Prostate gland (tissue), 2 donors: Measurements from ENCODE around the gene EFCAB14. TPM values are rescaled to one million over a fixed set of nuclear protein-coding genes. Genes with fewer than 3 reads are reported as not detected.
"Not testable (repeated sequence)": the region's sequence is repeated elsewhere in the genome, so short reads cannot be mapped to it uniquely, and the experiment has no call there.

ENCODE experiments used
- DNase-seq: peaks from one replicate; pipeline ENCODE4 v3.0.0-alpha.2; 2019; ENCODE audit warnings: low spot score
- H3K27ac ChIP-seq, 2 donors: fragments of 200-600 bp; sonication (generic); 2 replicates each; pipeline ENCODE4 v1.5.1; 2017 to 2019
- H3K27me3 ChIP-seq: fragments of 200-600 bp; sonication (generic); replicated peaks from 2 replicates; pipeline ENCODE4 v1.5.1; 2019; ENCODE audit not compliant: insufficient read depth
- H3K36me3 ChIP-seq, 2 donors: fragments of 200-600 bp; sonication (generic); 1 replicate in 1 of 2; 2 replicates in 1 of 2; pipeline versions ENCODE4 v1.5.1 to v1.8.1; 2017 to 2019
- H3K4me1 ChIP-seq: fragments of 200-600 bp; sonication (generic); replicated peaks from 2 replicates; pipeline ENCODE4 v1.5.1; 2019
- H3K4me3 ChIP-seq, 2 donors: fragments of 200-600 bp; sonication (generic); 2 replicates each; pipeline ENCODE4 v1.5.1; 2017 to 2019
- H3K9me3 ChIP-seq: fragments of 200-600 bp; sonication (generic); 2 replicates; pipeline ENCODE4 v1.5.1; 2017
- POLR2A ChIP-seq: fragments of 450-650 bp; IDR thresholded peaks from one replicate; pipeline ENCODE4 v1.6.1; 2016; ENCODE audit warnings: antibody characterized with exemption, mild to moderate bottlenecking
- POLR2AphosphoS5 ChIP-seq: sonication (generic); formaldehyde crosslinking; IDR thresholded peaks from one replicate; pipeline ENCODE4 v1.6.1; 2017; ENCODE audit warnings: antibody characterized with exemption
- WGBS: methylation state at CpG from one replicate; pipeline ENCODE4 v1.1.5; 2018; 5-methylcytosine and 5-hydroxymethylcytosine counted together
- intact Hi-C: fragments of 100-400 bp; cut with DNase I; formaldehyde crosslinking; loops from one replicate; pipeline ENCODE4 v1.14.2; 2022
- total RNA-seq, 2 donors: library from RNA; depleted of rRNA; stranded (reverse); fragments of >200 nt; gene quantifications; one replicate each; pipeline ENCODE4 v1.1.0, GENCODE V29; 2016
- TF ChIP-seq, protein P1 (sequence below), 4 experiments: fragments of 200-600 bp in 2 of 4; fragments of 450-650 bp in 2 of 4; sonication (generic) in 2 of 4; IDR thresholded peaks; 1 replicate in 3 of 4; 2 replicates in 1 of 4; pipeline ENCODE4 v1.5.1; 2016 to 2019; ENCODE audit warnings: antibody characterized with exemption in 4 of 4, mild to moderate bottlenecking in 2 of 4, moderate library complexity in 2 of 4

The EFCAB14 gene
- total RNA-seq, 2 donors from 2014 or later, result 99.9 to 116 TPM

DNA sequence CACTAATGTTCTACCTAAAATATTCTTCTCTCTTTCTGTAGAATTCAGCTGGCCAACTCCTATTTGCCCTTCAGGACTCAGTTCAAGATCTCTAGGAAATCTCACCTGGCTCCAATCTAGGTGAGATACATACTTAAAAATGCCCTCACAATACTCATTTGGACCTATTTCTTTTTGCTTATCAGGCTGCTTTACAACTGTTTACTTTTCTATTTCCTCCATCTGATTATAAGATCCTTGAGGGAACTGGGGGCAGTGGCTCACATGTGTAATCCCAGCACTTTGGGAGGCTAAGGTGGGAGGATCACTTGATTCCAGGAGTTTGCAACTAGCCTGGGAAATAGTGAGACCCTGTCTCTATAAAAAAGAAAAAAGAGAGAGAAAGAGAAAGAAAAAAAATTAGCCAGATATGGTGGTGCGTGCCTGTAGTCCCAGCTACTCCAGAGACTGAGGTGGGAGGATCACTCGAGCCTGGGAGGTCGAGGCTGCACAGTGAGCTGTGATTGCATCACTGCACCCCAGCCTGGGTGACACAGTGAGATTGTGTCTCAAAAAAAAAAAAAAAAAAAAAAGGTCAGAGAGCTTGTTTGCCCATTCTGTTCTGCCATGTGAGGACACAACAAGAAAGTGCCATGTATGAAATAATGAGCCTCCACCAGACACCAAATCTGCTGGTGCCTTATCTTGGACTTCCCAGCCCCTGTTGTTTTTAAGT, 14.8 kb downstream of the EFCAB14 start:
- H3K36me3 ChIP-seq, result peaks cover 0 to 4% of the 10 kb centered on the region in 2 donors
- TF ChIP-seq, protein P1, sequence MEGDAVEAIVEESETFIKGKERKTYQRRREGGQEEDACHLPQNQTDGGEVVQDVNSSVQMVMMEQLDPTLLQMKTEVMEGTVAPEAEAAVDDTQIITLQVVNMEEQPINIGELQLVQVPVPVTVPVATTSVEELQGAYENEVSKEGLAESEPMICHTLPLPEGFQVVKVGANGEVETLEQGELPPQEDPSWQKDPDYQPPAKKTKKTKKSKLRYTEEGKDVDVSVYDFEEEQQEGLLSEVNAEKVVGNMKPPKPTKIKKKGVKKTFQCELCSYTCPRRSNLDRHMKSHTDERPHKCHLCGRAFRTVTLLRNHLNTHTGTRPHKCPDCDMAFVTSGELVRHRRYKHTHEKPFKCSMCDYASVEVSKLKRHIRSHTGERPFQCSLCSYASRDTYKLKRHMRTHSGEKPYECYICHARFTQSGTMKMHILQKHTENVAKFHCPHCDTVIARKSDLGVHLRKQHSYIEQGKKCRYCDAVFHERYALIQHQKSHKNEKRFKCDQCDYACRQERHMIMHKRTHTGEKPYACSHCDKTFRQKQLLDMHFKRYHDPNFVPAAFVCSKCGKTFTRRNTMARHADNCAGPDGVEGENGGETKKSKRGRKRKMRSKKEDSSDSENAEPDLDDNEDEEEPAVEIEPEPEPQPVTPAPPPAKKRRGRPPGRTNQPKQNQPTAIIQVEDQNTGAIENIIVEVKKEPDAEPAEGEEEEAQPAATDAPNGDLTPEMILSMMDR (IDR thresholded peaks at IDR 0.05), result no peak
- TF ChIP-seq POLR2A, result no peak
- TF ChIP-seq POLR2AphosphoS5, result no peak
- H3K9me3 ChIP-seq, result no peaks in the 10 kb centered on the region
- no peak overlapping the region for H3K4me3 ChIP-seq
- 90% methylated on average over 3 of the region's 3 CpGs for WGBS
- intact Hi-C loops, result no loop called here
- no peak overlapping the region for H3K27ac ChIP-seq
- H3K4me1 ChIP-seq, result no peaks in the 10 kb centered on the region
- no peaks in the 10 kb centered on the region for H3K27me3 ChIP-seq
- no peak for DNase-seq

DNA sequence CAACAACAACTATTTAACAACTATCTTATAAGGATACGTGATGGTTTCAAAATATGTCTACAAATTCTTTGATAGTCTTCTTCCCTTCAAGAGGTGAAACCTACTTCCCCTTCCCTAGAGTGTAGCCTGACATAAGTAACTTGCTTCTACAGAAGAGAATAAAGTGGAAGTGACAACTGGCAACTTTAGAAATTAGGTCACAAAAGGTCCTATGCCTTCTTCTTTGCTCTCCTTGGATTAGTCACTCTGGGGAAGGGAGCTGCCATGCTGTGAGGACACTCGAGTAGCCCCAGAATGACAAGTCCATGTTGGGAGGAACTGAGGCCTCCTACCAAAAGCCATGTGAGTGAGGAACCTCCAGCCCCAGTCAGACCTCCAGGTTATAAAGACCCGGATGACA, 19.2 kb downstream of the EFCAB14 start:
- Histone ChIP-seq H3K4me1 (no peaks in the 10 kb centered on the region), H3K36me3 (no peaks in the 10 kb centered on the region), H3K4me3 (no peak overlapping the region), H3K27ac (no peak overlapping the region), H3K27me3 (no peaks in the 10 kb centered on the region), H3K9me3 (no peaks in the 10 kb centered on the region)
- intact Hi-C loops, result no loop called here
- no peak for TF ChIP-seq POLR2A
- 68% methylated on average over 3 of the region's 3 CpGs for WGBS
- DNase-seq, result no peak

DNA sequence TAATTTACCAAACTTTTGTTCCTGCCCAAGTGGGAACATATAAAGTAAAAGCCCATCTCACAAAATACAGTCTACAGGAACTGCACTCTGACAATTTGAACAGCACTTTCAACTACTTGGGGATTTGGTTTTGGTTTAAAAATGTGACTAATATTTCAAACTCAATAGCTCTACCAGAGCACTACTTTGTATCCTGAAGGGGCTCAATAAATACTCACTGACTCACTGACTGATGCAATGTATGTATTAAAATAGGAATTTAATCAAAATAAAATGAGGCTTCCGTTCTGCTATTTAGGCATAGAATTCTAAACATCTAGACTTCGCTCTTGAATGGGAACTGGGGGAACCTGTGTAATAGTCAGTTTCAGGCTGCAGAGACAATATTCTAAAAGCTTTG, 21.9 kb downstream of the EFCAB14 start:
- Histone ChIP-seq H3K4me1 (peaks cover 7% of the 10 kb centered on the region), H3K4me3 (no peak overlapping the region), H3K27ac (no peak overlapping the region), H3K27me3 (no peaks in the 10 kb centered on the region), H3K36me3 (no peaks in the 10 kb centered on the region), H3K9me3 (no peaks in the 10 kb centered on the region)
- no peak for DNase-seq
- no peak for TF ChIP-seq POLR2A
- TF ChIP-seq, protein P1 (IDR thresholded peaks at IDR 0.05), result no peak
- no peak for TF ChIP-seq POLR2AphosphoS5
- intact Hi-C loops, result no loop called here
- WGBS, result 97% methylated on average over 2 of the region's 2 CpGs

DNA sequence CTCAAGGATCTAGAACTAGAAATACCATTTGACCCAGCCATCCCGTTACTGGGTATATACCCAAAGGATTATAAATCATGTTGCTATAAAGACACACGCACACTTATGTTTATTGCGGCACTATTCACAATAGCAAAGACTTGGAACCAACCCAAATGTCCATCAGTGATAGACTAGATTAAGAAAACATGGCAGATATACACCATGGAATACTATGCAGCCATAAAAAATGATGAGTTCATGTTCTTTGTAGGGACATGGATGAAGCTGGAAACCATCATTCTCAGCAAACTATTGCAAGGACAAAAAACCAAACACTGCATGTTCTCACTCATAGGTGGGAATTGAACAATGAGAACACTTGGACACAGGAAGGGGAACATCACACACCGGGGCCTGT, 24.2 kb downstream of the EFCAB14 start:
- H3K27me3 ChIP-seq, H3K27ac ChIP-seq, H3K36me3 ChIP-seq, H3K4me3 ChIP-seq, H3K9me3 ChIP-seq, H3K4me1 ChIP-seq, DNase-seq: not testable (repeated sequence)
- intact Hi-C loops, result loop anchor here (5.0 kb wide), 1 partner anchor 82 kb away; no protein-coding TSS in a partner anchor
- WGBS, result 98% methylated on average over 4 of the region's 4 CpGs

DNA sequence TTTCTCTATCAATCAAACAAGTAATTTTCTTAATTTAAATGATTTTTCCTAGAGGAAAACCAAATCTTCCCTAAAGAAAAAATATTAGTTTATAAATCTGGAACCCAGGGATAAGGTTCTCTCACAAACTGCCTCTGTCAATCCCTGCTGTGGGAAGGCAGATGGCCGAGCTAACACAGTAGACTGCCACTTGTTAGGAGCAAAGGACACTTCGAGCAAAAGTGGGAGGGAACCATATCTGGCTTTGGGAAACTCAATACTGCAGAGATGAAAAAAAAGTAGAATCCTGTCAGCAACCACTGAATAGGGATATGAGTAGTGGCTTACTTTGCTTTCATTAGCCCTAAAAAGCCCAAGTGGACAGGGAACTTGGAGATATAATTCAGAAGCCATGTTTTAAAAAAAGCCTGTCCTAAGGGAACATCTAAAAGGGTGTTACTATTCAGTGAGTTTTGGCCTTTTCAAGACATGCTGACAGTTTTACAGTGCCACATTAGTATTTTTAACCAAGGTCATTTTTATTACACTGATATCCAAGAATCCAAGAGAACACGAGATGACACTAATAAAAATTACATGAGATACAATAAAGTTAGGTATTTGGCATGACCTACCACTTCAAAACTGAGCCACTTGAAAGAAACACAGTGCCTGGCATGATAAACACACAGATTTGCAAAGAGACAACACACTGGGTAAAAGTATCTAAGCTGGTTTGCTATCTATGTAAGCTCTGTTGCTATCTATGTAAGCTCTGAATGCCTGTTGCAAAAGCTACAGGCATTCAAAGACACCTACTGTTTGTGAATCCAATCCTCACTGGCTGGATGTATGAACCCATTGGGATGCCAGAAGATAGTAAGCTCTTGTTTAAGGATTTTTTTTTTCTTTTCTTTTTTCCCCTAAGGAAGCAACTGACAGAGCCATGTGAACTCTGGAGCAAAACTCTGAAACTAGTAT, 25.8 kb downstream of the EFCAB14 start:
- no peaks in the 10 kb centered on the region for H3K36me3 ChIP-seq
- 23% methylated on average over 3 of the region's 3 CpGs for WGBS
- H3K27me3 ChIP-seq, result no peaks in the 10 kb centered on the region
- intact Hi-C loops, result loop anchor here (5.0 kb wide), 1 partner anchor 81 kb away; no protein-coding TSS in a partner anchor
- no peaks in the 10 kb centered on the region for H3K9me3 ChIP-seq
- H3K4me1 ChIP-seq, result peaks cover 7% of the 10 kb centered on the region
- H3K27ac ChIP-seq, result no peak overlapping the region
- no peak overlapping the region for H3K4me3 ChIP-seq
- no peak for DNase-seq
- TF ChIP-seq POLR2AphosphoS5 (peak; percentile 48), POLR2A (no peak)
- TF ChIP-seq, protein P1 (IDR thresholded peaks at IDR 0.05), result no peak
